Mesenchymal stem cell (in vitro differentiated cells and primary cell): ENCODE measurements around the gene RSF1.
"Not testable (repeated sequence)": the region's sequence is repeated elsewhere in the genome, so short reads cannot be mapped to it uniquely, and the experiment has no call there.

Experiments used
- DNase-seq: peaks from one replicate; pipeline ENCODE4 v3.0.0-alpha.2; 2013
- H2AFZ ChIP-seq: one replicate; pipeline ENCODE4 v1.6.1; 2013; ENCODE audit warnings: low read depth, mild to moderate bottlenecking, control low read depth, inconsistent platforms, low read length, moderate library complexity
- H2AK5ac ChIP-seq: 2 replicates; pipeline ENCODE4 v1.6.1; 2013; ENCODE audit warnings: low read length, moderate library complexity, mild to moderate bottlenecking, inconsistent platforms; ENCODE audit not compliant: severe bottlenecking
- H2BK120ac ChIP-seq: one replicate; pipeline ENCODE4 v1.6.1; 2013; ENCODE audit warnings: low read depth, mild to moderate bottlenecking, inconsistent platforms, low read length, moderate library complexity
- H2BK12ac ChIP-seq, 2 experiments: one replicate each; pipeline ENCODE4 v1.6.1; 2013; ENCODE audit warnings: inconsistent platforms in 2 of 2, low read length in 2 of 2, mild to moderate bottlenecking in 2 of 2, moderate library complexity in 2 of 2, control low read depth in 1 of 2
- H2BK15ac ChIP-seq: one replicate; pipeline ENCODE4 v1.6.1; 2013; ENCODE audit warnings: mild to moderate bottlenecking, low read depth, inconsistent platforms; ENCODE audit not compliant: poor library complexity, severe bottlenecking
- H2BK5ac ChIP-seq: 2 replicates; pipeline ENCODE4 v1.6.1; 2013; ENCODE audit warnings: low read depth, mild to moderate bottlenecking, low read length, control low read depth, inconsistent platforms; ENCODE audit not compliant: poor library complexity, severe bottlenecking
- H3K14ac ChIP-seq, 2 experiments: one replicate each; pipeline ENCODE4 v1.6.1; 2013; ENCODE audit warnings: inconsistent platforms in 2 of 2, low read length in 2 of 2, control low read depth in 1 of 2, mild to moderate bottlenecking in 1 of 2, moderate library complexity in 1 of 2
- H3K18ac ChIP-seq, 2 experiments: one replicate each; pipeline ENCODE4 v1.6.1; 2013; ENCODE audit warnings: inconsistent platforms in 2 of 2, low read length in 2 of 2, control low read depth in 1 of 2, low read depth in 1 of 2, mild to moderate bottlenecking in 1 of 2
- H3K23ac ChIP-seq, 2 experiments: one replicate each; pipeline ENCODE4 v1.6.1; 2013; ENCODE audit warnings: inconsistent platforms in 2 of 2, low read length in 2 of 2, mild to moderate bottlenecking in 2 of 2, moderate library complexity in 2 of 2, control low read depth in 1 of 2
- H3K27ac ChIP-seq: 2 replicates; pipeline ENCODE4 v1.5.1; 2013; ENCODE audit warnings: mild to moderate bottlenecking, moderate library complexity, low read length, control low read depth, inconsistent platforms; ENCODE audit not compliant: poor library complexity, severe bottlenecking
- H3K27me3 ChIP-seq, 2 experiments: 2 replicates each; pipeline versions ENCODE4 v1.6.1 to v1.7.0; 2013; ENCODE audit warnings: low read length in 2 of 2, mild to moderate bottlenecking in 2 of 2, moderate library complexity in 2 of 2, control low read depth in 1 of 2, inconsistent platforms in 1 of 2; ENCODE audit not compliant: control insufficient read depth in 1 of 2, insufficient read depth in 1 of 2
- H3K36me3 ChIP-seq, 2 experiments: 2 replicates each; pipeline versions ENCODE4 v1.6.1 to v1.7.0; 2013; ENCODE audit warnings: low read length in 2 of 2, control low read depth in 1 of 2, inconsistent platforms in 1 of 2, low read depth in 1 of 2, mild to moderate bottlenecking in 1 of 2; ENCODE audit not compliant: insufficient read depth in 2 of 2, control insufficient read depth in 1 of 2
- H3K4ac ChIP-seq, 2 experiments: one replicate each; pipeline ENCODE4 v1.6.1; 2013; ENCODE audit warnings: inconsistent platforms in 2 of 2, low read length in 2 of 2, mild to moderate bottlenecking in 2 of 2, moderate library complexity in 2 of 2, control low read depth in 1 of 2, low read depth in 1 of 2
- H3K4me1 ChIP-seq: 2 replicates; pipeline ENCODE4 v1.6.1; 2013; ENCODE audit warnings: low read depth, low read length, control low read depth; ENCODE audit not compliant: control insufficient read depth, insufficient read depth
- H3K4me2 ChIP-seq: 2 replicates; pipeline ENCODE4 v1.6.1; 2013; ENCODE audit warnings: low read length, mild to moderate bottlenecking, inconsistent platforms; ENCODE audit not compliant: poor library complexity, severe bottlenecking
- H3K4me3 ChIP-seq, 2 experiments: 2 replicates each; pipeline versions ENCODE4 v1.5.1 to v1.7.0; 2013; ENCODE audit warnings: low read length in 2 of 2, mild to moderate bottlenecking in 2 of 2, control low read depth in 1 of 2, low read depth in 1 of 2; ENCODE audit not compliant: insufficient read depth in 1 of 2
- H3K79me1 ChIP-seq: replicated peaks from 2 replicates; pipeline ENCODE4 v1.6.1; 2013; ENCODE audit warnings: mild to moderate bottlenecking, control low read depth, low read length, inconsistent platforms; ENCODE audit not compliant: poor library complexity, severe bottlenecking
- H3K9ac ChIP-seq: 2 replicates; pipeline ENCODE4 v1.7.0; 2013; ENCODE audit warnings: mild to moderate bottlenecking, low read length, moderate library complexity
- H3K9me3 ChIP-seq: 2 replicates; pipeline ENCODE4 v1.7.0; 2013; ENCODE audit warnings: mild to moderate bottlenecking, low read length; ENCODE audit not compliant: control insufficient read depth
- H4K8ac ChIP-seq: one replicate; pipeline ENCODE4 v1.6.1; 2013; ENCODE audit warnings: inconsistent platforms, mild to moderate bottlenecking, low read length, moderate library complexity
- H4K91ac ChIP-seq: one replicate; pipeline ENCODE4 v1.6.1; 2013; ENCODE audit warnings: mild to moderate bottlenecking, low read length, inconsistent platforms
- WGBS: methylation state at CpG from one replicate; pipeline ENCODE4 v1.1.7; 2013; ENCODE audit warnings: mixed read lengths; 5-methylcytosine and 5-hydroxymethylcytosine counted together

RSF1 gene

GRCh38 chr11:77843700-77844099 lies 23.2 kb upstream of the RSF1 start:
- H2AFZ ChIP-seq, H3K4ac ChIP-seq, H3K4me2 ChIP-seq, H3K4me3 ChIP-seq, H2BK12ac ChIP-seq, H4K91ac ChIP-seq, H3K14ac ChIP-seq, DNase-seq, H3K79me1 ChIP-seq, H2AK5ac ChIP-seq, H3K27ac ChIP-seq, H3K23ac ChIP-seq, H2BK120ac ChIP-seq, H3K9me3 ChIP-seq, H3K9ac ChIP-seq, H4K8ac ChIP-seq, H2BK5ac ChIP-seq, H3K4me1 ChIP-seq, H3K27me3 ChIP-seq, H3K18ac ChIP-seq, H2BK15ac ChIP-seq: not testable (repeated sequence)
- 100% methylated on average over 1 of the region's 5 CpGs for WGBS
- H3K36me3 ChIP-seq: peaks cover 14 to 61% of the 10 kb centered on the region in 2 experiments

- WGBS: 100% methylated on average over 1 of the region's 1 CpG
- no peak overlapping the region for H4K8ac ChIP-seq
- H3K9me3 ChIP-seq: peaks cover 9% of the 10 kb centered on the region
These were observed 22.1 kb upstream of the RSF1 start for GRCh38 chr11:77842441-77843121.

DNA sequence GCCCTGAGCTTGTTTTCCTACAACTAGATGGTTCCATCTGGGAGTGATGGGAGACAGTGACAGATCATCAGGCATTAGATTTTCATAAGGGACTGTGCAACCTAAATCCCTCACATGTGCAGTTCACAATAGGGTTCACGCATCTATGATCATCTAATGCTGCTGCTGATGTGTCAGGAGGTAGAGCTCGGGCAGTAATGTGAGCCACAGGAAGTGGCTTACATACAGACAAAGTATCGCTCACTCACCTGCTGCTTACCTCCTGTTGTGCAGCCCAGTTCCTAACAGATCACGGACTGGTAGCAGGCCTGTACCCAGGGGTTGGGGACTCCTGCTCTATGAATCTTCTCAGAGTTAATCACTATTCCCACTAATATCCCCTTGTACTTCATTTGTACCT lies 12.8 kb upstream of the RSF1 start:
- Histone ChIP-seq H3K4me2 (no peak overlapping the region), H3K4ac (no peak overlapping the region), H3K27ac (no peak overlapping the region), H3K9me3 (peaks cover 6% of the 10 kb centered on the region), H2BK12ac (no peak overlapping the region), H3K18ac (no peak overlapping the region), H3K14ac (no peak overlapping the region), H3K79me1 (peaks cover 15% of the 10 kb centered on the region), H3K4me1 (no peaks in the 10 kb centered on the region), H2BK120ac (no peak overlapping the region), H3K27me3 (no peaks in the 10 kb centered on the region), H2AK5ac (no peak overlapping the region), H2BK15ac (no peak overlapping the region), H2BK5ac (no peak overlapping the region), H3K36me3 (no peaks in the 10 kb centered on the region), H4K91ac (no peak overlapping the region), H4K8ac (no peak overlapping the region), H3K4me3 (no peak overlapping the region), H3K23ac (no peak overlapping the region), H2AFZ (no peak overlapping the region), H3K9ac (no peak overlapping the region)
- DNase-seq: no peak
- 98% methylated on average over 4 of the region's 4 CpGs for WGBS

More at GRCh38 chr11:77842441-77843121, 22.1 kb upstream of the RSF1 start:
- H3K9ac ChIP-seq: no peak overlapping the region
- H3K27ac ChIP-seq: peak overlapping the region; percentile 44
- no peak overlapping the region for H2AFZ ChIP-seq
- H3K4me2 ChIP-seq: no peak overlapping the region
- H3K14ac ChIP-seq: no peak overlapping the region
- no peak overlapping the region for H3K4me3 ChIP-seq
- H3K18ac ChIP-seq: no peak overlapping the region
- H2BK120ac ChIP-seq: no peak overlapping the region
- H3K4ac ChIP-seq: no peak overlapping the region
- H2BK5ac ChIP-seq: no peak overlapping the region
- H2BK12ac ChIP-seq: no peak overlapping the region
- no peak overlapping the region for H4K91ac ChIP-seq
- H3K4me1 ChIP-seq: no peaks in the 10 kb centered on the region
- no peak overlapping the region for H3K23ac ChIP-seq
- peaks cover 5% of the 10 kb centered on the region for H3K79me1 ChIP-seq
- no peaks in the 10 kb centered on the region for H3K27me3 ChIP-seq
- H3K36me3 ChIP-seq: peaks cover 14 to 55% of the 10 kb centered on the region in 2 experiments
- DNase-seq: peak; percentile 6
- H2BK15ac ChIP-seq: no peak overlapping the region
- no peak overlapping the region for H2AK5ac ChIP-seq

- no peak overlapping the region for H3K18ac ChIP-seq
- H2BK5ac ChIP-seq: no peak overlapping the region
- H3K27me3 ChIP-seq: no peaks in the 10 kb centered on the region
- no peak overlapping the region for H4K8ac ChIP-seq
- H4K91ac ChIP-seq: no peak overlapping the region
- no peaks in the 10 kb centered on the region for H3K4me1 ChIP-seq
- H2AFZ ChIP-seq: no peak overlapping the region
- no peak overlapping the region for H2BK15ac ChIP-seq
- H2BK12ac ChIP-seq: no peak overlapping the region
- no peak overlapping the region for H2AK5ac ChIP-seq
- no peak overlapping the region for H3K27ac ChIP-seq
- H3K4me2 ChIP-seq: no peak overlapping the region
- no peak overlapping the region for H3K4ac ChIP-seq
- DNase-seq: no peak
- 86% methylated on average over 2 of the region's 2 CpGs for WGBS
- no peak overlapping the region for H3K14ac ChIP-seq
- no peak overlapping the region for H3K4me3 ChIP-seq
- H2BK120ac ChIP-seq: no peak overlapping the region
- no peak overlapping the region for H3K9ac ChIP-seq
- H3K23ac ChIP-seq: no peak overlapping the region
- H3K79me1 ChIP-seq: peaks cover 18% of the 10 kb centered on the region
- peaks cover 6% of the 10 kb centered on the region for H3K9me3 ChIP-seq
- H3K36me3 ChIP-seq: no peaks in the 10 kb centered on the region
These were observed 8.4 kb upstream of the RSF1 start for GRCh38 chr11:77828926-77829325.
